ENCODE measurements around the gene RAB4B.
"Not testable (repeated sequence)": the region's sequence is repeated elsewhere in the genome, so short reads cannot be mapped to it uniquely, and the experiment has no call there.

GRCh38 chr19:40843653-40844052 is 65.6 kb downstream of the RAB4B start:
- TF ChIP-seq, protein P1, sequence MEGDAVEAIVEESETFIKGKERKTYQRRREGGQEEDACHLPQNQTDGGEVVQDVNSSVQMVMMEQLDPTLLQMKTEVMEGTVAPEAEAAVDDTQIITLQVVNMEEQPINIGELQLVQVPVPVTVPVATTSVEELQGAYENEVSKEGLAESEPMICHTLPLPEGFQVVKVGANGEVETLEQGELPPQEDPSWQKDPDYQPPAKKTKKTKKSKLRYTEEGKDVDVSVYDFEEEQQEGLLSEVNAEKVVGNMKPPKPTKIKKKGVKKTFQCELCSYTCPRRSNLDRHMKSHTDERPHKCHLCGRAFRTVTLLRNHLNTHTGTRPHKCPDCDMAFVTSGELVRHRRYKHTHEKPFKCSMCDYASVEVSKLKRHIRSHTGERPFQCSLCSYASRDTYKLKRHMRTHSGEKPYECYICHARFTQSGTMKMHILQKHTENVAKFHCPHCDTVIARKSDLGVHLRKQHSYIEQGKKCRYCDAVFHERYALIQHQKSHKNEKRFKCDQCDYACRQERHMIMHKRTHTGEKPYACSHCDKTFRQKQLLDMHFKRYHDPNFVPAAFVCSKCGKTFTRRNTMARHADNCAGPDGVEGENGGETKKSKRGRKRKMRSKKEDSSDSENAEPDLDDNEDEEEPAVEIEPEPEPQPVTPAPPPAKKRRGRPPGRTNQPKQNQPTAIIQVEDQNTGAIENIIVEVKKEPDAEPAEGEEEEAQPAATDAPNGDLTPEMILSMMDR (IDR thresholded peaks at IDR 0.05): not testable (repeated sequence)
- not testable (repeated sequence) for TF ChIP-seq POLR2A (IDR thresholded peaks at IDR 0.05)

All from adrenal gland (tissue), 5 donors.